Tibial nerve (tissue), 4 donors: Measurements from ENCODE around the gene S100A4.

Experiments
- EP300 ChIP-seq, 2 donors: sonication (generic); formaldehyde crosslinking; IDR thresholded peaks; one replicate each; pipeline ENCODE4 v1.6.1; 2017; ENCODE audit warnings: antibody characterized with exemption in 2 of 2, mild to moderate bottlenecking in 1 of 2
- POLR2A ChIP-seq, 2 donors: fragments of 450-650 bp; IDR thresholded peaks; one replicate each; pipeline ENCODE4 v1.6.1; 2017; ENCODE audit warnings: antibody characterized with exemption in 2 of 2, mild to moderate bottlenecking in 2 of 2, moderate library complexity in 2 of 2
- TF ChIP-seq, protein P1 (sequence below), 5 experiments: fragments of 200-600 bp in 3 of 5; fragments of 450-650 bp in 2 of 5; sonication (generic) in 3 of 5; IDR thresholded peaks; one replicate each; pipeline ENCODE4 v1.5.1; 2016 to 2019; ENCODE audit warnings: antibody characterized with exemption in 5 of 5, mild to moderate bottlenecking in 3 of 5, moderate library complexity in 2 of 5

- TF ChIP-seq, protein P1, sequence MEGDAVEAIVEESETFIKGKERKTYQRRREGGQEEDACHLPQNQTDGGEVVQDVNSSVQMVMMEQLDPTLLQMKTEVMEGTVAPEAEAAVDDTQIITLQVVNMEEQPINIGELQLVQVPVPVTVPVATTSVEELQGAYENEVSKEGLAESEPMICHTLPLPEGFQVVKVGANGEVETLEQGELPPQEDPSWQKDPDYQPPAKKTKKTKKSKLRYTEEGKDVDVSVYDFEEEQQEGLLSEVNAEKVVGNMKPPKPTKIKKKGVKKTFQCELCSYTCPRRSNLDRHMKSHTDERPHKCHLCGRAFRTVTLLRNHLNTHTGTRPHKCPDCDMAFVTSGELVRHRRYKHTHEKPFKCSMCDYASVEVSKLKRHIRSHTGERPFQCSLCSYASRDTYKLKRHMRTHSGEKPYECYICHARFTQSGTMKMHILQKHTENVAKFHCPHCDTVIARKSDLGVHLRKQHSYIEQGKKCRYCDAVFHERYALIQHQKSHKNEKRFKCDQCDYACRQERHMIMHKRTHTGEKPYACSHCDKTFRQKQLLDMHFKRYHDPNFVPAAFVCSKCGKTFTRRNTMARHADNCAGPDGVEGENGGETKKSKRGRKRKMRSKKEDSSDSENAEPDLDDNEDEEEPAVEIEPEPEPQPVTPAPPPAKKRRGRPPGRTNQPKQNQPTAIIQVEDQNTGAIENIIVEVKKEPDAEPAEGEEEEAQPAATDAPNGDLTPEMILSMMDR (IDR thresholded peaks at IDR 0.05): peak; percentile 72 to 92 (median 91)
- TF ChIP-seq EP300 (IDR thresholded peaks at IDR 0.05) (no peak), POLR2A (IDR thresholded peaks at IDR 0.05) (no peak)
These were observed 50.5 kb downstream of the S100A4 start for GRCh38 chr1:153494976-153495535.
